GM18499 (cell line): Measurements from ENCODE around the gene SRGN.
"Not testable (repeated sequence)": the region's sequence is repeated elsewhere in the genome, so short reads cannot be mapped to it uniquely, and the experiment has no call there.

Experiments used
- ATAC-seq: cut with Tn5 transposase; IDR thresholded peaks from one replicate; pipeline ENCODE4 v1.9.1; 2021; ENCODE audit warnings: moderate number of reproducible peaks; ENCODE audit not compliant: insufficient read depth, unreplicated experiment

The SRGN gene

GRCh38 chr10:69087590-69088470 lies at the start of gene SRGN:
Gene SRGN (plus strand): TSS chr10:69088103. CDS start chr10:69088158, 55 bp downstream.
- ATAC-seq: no peak

DNA sequence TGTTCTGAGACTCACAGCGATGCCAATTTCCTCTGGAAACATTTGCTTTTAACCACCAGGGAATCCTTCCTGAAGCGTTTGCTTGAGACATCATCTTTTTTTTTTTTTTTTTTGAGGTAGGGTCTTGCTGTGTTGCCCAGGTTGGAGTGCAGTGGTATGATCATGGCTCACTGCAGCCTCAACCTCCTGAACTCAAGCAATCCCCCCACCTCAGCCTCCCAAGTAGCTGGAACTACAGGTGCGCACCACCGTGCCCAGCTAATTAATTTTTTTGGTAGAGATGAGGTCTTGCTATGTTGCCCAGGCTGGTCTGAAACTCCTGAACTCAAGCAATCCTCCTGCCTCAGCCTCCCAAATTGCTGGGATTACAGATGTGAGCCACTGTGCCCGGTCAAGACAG lies 47.0 kb upstream of the SRGN start:
- ATAC-seq: not testable (repeated sequence)

- no peak for ATAC-seq
These were observed 45.5 kb upstream of the SRGN start for GRCh38 chr10:69042417-69042816.

DNA sequence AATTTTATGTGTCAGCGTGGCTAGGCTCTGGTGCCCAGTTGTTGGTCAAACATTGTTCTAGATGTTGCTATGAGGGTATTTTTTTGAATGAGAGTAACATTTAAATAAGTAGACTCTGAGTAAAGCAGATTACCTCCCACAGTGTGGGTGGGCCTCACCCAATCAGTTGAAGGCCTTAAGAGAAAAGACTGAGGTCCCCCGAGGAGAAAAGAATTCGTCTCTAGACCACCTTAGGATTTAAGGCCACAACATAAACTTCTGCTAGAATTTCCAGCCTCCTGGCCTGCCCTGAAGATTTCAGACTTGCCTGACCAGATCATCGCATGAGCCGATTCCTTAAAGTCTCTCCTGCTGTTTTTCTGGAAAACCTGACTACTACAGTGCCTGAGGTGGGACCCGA lies 45.1 kb upstream of the SRGN start:
- no peak for ATAC-seq

- ATAC-seq: peak; percentile 37
These were observed 43.9 kb upstream of the SRGN start for GRCh38 chr10:69043931-69044531.

DNA sequence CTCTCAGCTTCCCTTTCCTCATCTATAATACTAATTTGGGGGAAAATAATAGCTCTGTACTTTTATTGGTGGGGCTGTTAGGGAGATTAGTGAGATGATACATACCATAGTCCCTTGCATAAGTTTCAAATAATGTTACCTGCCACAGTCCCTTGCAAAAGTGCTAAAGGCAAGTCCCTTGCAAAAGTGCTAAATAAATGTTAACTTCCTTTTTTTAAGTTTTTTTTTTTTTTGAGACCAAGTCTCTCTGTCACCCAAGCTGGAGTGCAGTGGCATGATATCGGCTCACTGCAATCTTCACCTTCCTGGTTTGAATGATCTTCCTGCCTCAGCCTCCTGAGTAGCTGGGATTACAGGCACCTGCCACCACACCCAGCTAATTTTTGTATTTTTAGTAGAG lies 43.4 kb upstream of the SRGN start:
- no peak for ATAC-seq

DNA sequence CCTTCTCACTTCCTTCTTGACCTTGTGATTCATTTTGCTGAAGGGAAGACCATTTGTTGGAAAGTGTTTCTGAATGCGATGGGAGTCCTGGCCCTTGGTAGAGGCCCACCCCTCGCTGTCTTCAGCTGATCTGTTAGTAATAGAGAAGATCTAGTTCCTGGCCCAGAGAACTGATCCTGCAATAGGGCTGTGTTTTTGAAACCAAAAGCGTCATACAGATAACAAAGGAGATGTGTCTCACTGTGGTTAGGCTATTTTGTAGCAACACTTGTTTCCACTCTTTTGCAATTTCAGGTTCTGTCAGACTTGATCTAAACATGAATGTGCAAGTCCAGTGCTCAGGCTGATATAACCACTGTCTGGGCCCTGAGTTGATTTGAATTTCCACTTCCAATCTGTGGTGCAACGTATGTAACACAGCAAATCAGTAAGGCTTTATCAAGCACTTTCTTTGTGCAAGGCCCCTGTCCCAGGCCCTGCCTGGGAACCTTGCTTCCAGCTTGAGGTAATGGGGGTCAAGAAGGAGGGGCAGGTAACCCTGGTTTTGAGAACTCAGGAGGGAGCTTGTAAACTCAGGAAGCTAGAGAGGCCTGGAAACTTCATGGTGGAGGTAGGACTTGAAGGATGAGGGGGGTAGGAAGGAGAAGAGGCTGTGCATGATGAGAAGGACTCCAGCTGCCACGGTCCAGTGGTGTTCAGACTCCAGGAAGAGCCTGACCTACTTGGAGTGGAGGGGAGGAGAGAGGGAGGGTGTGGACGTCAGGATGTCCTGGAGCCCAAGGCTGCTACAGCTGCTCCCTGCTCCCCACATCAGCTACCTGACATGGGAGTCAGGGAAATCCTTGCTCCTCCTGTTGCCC lies 42.2 kb upstream of the SRGN start:
- peak; percentile 72 for ATAC-seq

DNA sequence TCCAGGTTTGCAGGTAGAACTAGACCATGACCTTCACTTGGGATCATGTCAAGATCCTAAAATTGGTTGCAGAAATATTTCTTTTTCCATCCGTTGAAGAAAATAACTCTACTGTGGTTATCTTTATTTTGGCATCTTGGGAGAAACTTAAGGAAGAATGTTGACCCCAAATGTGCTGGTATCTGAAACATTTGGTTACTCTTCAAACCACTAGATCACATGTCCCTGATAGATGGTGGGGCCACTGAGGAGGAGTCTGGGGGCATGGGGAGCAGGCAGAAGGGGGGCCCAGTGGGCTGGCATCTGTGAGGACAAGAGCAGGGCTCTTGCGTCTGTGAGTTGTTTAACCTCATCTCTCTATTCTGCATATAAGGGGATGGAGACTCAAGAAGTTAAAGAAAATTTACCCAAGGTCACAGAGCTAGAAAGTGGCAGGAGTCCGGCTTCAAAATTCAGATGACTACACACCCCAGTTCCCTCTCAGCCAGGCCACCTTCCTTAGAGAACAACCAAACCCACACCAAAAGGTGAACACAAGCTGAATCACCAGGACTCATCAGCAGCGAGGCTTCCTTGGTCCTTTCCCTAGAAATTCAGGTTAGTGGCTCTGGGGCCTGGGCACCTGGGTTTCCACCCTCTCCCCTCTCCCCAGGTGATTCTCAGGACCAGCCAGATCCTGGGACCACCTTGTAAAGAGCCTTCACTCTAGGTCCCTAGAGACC lies 40.6 kb upstream of the SRGN start:
- no peak for ATAC-seq

DNA sequence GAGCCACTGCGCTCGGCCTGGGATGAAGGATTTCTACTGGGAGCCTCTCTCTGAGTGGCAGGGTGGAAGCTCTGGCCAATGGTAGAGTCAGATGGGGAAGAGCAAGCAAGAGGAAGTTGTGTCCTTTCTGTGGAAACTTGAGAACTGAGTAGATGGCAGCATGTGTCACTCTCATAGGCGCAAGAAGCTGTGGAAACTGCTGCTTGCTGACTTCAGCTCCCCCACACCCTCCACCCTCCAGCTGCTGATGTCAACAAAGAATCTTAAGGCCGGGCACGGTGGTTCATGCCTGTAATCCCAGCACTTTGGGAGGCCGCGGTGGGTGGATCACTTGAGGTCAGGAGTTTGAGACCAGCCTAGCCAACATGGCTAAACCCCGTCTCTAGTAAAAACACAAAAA lies 39.8 kb upstream of the SRGN start:
- ATAC-seq: no peak

- no peak for ATAC-seq
These were observed 38.3 kb upstream of the SRGN start for GRCh38 chr10:69049566-69049961.

- ATAC-seq: no peak
These were observed 36.6 kb upstream of the SRGN start for GRCh38 chr10:69051303-69051702.

DNA sequence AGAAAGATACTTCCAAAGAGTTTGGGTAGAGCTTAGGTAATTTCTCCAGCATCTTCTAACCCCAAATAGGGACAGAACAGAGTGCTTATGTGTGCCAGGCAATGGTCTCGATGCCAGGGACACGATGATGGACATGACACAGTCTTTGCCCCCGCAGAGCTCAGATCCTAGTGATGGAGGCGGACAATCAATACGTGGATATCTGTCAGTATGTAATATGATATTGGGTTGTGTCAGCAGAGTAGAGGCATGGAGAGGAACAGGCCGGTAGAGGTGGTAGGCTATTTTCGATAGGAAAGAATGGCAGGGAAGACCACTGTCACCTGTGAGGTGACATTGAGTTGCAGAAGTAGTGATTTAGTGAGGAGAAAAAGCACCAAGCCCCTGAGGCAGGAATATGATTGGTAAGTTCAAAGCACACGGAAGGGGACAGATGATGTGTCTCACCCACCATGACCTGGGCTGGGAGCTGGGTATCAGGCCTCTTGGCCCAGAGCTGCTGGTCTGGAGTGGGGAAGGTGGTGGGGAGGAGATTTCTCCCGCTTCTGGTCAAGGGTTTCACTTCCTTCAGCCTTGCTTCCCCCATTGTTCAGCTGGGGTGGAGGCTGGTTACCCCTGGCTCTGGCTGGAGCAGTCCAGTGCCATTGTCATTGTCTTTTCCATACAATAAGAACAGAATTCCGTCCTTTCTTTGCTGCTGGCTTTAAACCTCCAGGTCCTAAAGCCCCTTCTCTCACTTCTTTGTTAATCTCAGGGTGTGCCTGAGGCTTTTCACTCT lies 36.0 kb upstream of the SRGN start:
- ATAC-seq: no peak

DNA sequence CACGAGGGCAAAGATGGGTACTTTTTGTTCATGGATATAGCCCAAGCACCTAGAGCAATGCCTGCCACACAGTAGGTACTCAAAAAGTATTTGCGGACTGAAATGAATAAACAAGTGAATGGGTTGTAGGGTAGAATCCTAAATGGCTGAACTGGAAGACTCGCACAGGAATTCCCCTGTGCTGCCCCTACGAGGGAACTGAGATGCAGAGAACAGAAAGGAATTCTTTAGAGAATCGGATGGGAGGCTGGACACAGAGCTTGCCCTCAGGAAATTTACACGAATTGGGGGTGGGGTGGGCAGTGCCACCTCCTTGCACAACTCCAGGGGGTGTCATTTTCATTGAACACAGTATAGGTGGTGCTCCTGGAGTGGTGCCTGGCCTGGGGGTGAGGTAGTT lies 35.2 kb upstream of the SRGN start:
- ATAC-seq: no peak

GRCh38 chr10:69055241-69055640 lies 32.7 kb upstream of the SRGN start:
- ATAC-seq: no peak

GRCh38 chr10:69056129-69056528 lies 31.8 kb upstream of the SRGN start:
- ATAC-seq: no peak

DNA sequence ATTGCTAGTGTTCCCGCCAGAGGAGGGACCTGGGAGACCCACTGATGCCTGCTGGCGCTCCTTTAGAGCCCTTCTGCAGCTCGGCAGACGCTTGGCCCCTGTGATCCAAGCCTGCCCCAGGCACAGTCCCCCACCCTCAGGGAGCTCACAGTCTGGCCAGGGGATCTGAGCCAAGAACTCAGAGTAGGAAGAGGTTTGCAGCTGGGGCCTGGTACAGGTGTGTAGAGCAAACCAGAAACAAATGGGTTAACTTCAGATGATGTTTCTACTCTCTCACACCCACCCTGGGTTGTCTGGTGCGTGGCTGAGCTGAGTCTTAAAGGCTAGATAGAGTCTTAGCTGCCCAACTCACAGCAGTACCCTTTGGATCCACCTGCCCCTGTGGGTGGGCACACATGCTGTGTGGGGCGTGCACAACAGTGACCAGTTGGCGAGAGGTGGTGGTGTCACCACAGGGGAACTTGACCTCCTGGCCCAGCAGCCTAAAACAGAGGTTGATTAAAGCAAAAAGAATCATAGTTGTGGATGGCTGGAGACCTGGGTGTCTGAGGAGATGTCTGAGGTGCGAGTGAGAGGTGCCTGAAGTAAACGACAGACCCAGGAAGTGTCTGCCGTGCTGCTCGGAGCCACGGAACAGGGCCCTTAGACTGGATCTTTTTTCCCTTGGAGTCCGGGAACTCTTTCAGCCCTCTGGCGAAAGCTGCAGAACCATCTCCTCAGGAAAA lies 31.2 kb upstream of the SRGN start:
- ATAC-seq: no peak

- ATAC-seq: no peak
These were observed 30.5 kb upstream of the SRGN start for GRCh38 chr10:69057261-69057950.

DNA sequence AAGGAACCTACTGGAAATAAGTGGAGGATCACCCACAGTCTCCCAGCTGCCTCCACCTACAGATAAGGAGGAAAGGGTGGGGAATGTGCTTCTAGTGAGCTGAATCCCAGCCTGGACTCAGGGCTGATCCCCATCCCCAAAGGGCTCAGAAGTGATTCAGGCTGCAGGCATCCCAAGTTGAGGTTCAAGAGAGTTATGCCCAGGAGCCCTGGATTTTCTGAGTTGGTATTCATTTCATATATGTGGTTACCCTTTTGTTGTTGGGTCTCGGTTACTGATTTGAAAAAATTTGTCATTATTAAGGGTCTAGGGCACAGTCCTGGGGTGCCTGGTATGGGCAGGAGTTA lies 30.0 kb upstream of the SRGN start:
- no peak for ATAC-seq
